ENCODE results near the gene PDPN. TPM values are rescaled to one million over a fixed set of nuclear protein-coding genes. Genes with fewer than 3 reads are reported as not detected.

Gene PDPN
- total and polyA plus RNA-seq, 2 of the 13 experiments (the other 11 are each of a cell fraction or from before 2014, with no cell fraction given), result not detected

DNA sequence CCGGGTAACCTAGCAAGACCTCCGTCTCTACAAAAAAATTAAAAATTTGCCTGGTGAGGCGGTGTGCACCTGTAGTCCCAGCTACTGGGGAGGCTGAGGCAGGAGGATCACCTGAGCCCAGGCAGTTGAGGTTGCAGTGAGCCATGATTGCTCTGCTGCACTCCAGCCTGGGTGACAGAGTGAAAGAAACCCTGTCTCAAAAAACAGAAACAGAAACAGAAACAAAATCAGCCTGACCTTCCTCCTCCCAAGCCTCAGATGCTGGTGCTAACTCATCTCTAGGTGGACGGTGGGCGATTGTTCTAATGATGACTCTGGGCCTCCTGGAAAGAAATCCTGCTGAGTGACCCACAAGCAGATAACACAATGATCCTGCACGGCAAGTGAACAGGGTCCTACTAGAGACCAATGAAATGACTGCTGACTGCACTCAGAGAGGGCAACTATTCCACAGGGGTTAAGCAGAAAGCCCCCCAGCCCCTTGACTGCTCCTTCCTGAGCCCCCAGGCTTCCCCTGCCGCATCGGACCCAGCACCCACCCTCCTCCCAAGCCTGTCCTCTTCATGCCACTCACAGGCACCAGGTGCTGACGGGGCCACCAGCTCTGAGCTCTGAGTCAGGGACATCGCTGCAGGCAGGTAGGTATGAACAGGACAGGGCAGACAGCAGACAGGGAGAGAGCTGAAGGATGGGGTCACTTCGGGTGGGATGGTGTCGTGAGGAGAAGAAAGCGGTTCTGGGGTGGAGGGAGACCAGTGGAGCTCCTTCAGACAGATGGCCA lies 42.0 kb upstream of the PDPN start (continued):
- no peak for TF ChIP-seq ZFYVE20 (CRISPR knock-in tag; IDR thresholded peaks at IDR 0.05; ENCODE audit: borderline replicate concordance, low read depth)
- TF ChIP-seq, protein P1, sequence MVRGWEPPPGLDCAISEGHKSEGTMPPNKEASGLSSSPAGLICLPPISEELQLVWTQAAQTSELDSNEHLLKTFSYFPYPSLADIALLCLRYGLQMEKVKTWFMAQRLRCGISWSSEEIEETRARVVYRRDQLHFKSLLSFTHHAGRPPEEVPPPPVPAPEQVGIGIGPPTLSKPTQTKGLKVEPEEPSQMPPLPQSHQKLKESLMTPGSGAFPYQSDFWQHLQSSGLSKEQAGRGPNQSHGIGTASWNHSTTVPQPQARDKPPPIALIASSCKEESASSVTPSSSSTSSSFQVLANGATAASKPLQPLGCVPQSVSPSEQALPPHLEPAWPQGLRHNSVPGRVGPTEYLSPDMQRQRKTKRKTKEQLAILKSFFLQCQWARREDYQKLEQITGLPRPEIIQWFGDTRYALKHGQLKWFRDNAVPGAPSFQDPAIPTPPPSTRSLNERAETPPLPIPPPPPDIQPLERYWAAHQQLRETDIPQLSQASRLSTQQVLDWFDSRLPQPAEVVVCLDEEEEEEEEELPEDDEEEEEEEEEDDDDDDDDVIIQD (CRISPR knock-in tag; IDR thresholded peaks at IDR 0.05; ENCODE audit: low read depth), result no peak
- TF ChIP-seq HDAC6 (IDR thresholded peaks at IDR 0.05; ENCODE audit: low read depth, low read length), result no peak

DNA sequence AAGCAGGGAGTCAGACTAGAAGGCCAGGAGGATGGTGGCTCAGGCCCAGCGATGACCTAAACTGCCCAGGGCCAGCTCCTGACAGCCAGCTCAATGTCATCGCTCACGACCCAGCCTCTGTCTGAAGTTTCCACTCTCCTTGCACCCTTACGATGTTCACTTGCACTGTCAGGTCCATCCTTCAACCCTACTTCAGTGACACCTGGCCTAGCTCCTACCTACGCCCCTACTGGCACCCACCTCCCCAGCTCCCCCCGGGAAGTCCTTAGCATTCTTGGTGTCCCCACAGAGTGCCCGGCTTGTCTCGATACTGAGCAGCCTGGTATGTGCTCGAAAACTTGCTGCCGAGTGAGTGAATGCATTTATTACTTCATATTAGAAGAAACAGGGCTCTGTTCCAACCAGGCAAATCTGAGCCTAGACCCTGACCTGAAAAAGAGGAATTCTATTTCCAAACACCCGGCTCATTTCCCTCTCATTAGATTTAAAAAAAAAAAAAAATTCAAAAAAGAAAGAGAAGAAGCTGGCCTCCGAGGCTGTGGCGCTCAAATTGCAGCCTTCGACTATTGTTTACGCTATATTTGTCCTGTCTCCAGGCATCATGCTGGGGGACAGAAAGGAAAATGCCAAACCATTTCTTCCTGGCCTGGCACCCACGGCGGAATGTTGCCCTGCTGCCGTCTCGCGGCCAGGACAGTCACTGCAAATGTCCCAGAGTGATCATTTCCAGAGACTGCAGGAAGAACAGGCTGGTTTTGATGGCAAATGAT lies 40.0 kb upstream of the PDPN start:
- Histone ChIP-seq H4K20me1 (ENCODE audit: insufficient read depth, low read length) (no peaks in the 10 kb centered on the region), H3K4me3 (replicated peaks in 1 of 3; ENCODE audit: insufficient read depth in 1 of 3, low read depth in 2 of 3, low read length in 3 of 3) (no peak overlapping the region), H3K4me1 (ENCODE audit: insufficient read depth, low read length) (no peaks in the 10 kb centered on the region), H3K4me2 (ENCODE audit: low read depth, low read length) (no peak overlapping the region), H3K79me2 (ENCODE audit: insufficient read depth, low read length) (no peaks in the 10 kb centered on the region), H3K9ac (ENCODE audit: insufficient read depth, low read depth, low read length) (no peak overlapping the region), H2AFZ (ENCODE audit: low read length) (no peak overlapping the region), H3K27ac (ENCODE audit: extremely low read length, insufficient read depth, low read length) (no peak overlapping the region), H3K27me3 (ENCODE audit: control insufficient read depth in 1 of 2, insufficient read depth in 2 of 2, low read length in 2 of 2) (peaks cover 1 to 12% of the 10 kb centered on the region in 2 experiments; a peak in 4 of 5 replicates), H3K36me3 (replicated peaks in 1 of 2; ENCODE audit: control insufficient read depth in 1 of 2, insufficient read depth in 2 of 2, low read length in 2 of 2) (no peaks in the 10 kb centered on the region), H3K9me3 (ENCODE audit: low read length) (no peaks in the 10 kb centered on the region)
- TF ChIP-seq ZNF468 (CRISPR knock-in tag; IDR thresholded peaks at IDR 0.05) (no peak), ZNF614 (CRISPR knock-in tag; IDR thresholded peaks at IDR 0.05; ENCODE audit: borderline replicate concordance) (no peak), ZNF451 (CRISPR knock-in tag; IDR thresholded peaks at IDR 0.05) (no peak), ZNF10 (CRISPR knock-in tag; IDR thresholded peaks at IDR 0.05; ENCODE audit: borderline replicate concordance, low read depth) (no peak), FOXC1 (CRISPR knock-in tag; IDR thresholded peaks at IDR 0.05; ENCODE audit: borderline replicate concordance) (no peak)
- TF ChIP-seq, protein P2, sequence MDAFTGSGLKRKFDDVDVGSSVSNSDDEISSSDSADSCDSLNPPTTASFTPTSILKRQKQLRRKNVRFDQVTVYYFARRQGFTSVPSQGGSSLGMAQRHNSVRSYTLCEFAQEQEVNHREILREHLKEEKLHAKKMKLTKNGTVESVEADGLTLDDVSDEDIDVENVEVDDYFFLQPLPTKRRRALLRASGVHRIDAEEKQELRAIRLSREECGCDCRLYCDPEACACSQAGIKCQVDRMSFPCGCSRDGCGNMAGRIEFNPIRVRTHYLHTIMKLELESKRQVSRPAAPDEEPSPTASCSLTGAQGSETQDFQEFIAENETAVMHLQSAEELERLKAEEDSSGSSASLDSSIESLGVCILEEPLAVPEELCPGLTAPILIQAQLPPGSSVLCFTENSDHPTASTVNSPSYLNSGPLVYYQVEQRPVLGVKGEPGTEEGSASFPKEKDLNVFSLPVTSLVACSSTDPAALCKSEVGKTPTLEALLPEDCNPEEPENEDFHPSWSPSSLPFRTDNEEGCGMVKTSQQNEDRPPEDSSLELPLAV (CRISPR knock-in tag; conservative IDR thresholded peaks at IDR 0.05; ENCODE audit: low read depth), result no peak
- intact Hi-C loops (cut with micrococcal nuclease; ENCODE audit: unreplicated experiment), result no loop called here
- ChIA-PET POLR2A (no interaction called here), CTCF (ENCODE audit: low intra/inter-chr PET ratio, low total read pairs) (no interaction called here)
- in situ Hi-C loops (cut with HindIII; ENCODE audit: extremely low pct_ligation_motif_present, low pct_unique_long_range_greater_than_20kb), result no loop called here
- WGBS (ENCODE audit: low lambda C conversion rate), result 55% methylated on average over 16 of the region's 20 CpGs
- FAIRE-seq, result no peak
- no peak for ATAC-seq
- BruUV-seq (replicated peaks), result no TSS peak
- no peak for DNase-seq (ENCODE audit: low spot score)
